Medulla oblongata (tissue), 1 donor: ENCODE measurements around the gene SRSF2.
"Not testable (repeated sequence)": the region's sequence is repeated elsewhere in the genome, so short reads cannot be mapped to it uniquely, and the experiment has no call there.

ENCODE experiments used
- DNase-seq: peaks from one replicate; pipeline ENCODE4 v3.0.0-alpha.2; 2015; ENCODE audit errors: extremely low spot score

The SRSF2 gene

DNA sequence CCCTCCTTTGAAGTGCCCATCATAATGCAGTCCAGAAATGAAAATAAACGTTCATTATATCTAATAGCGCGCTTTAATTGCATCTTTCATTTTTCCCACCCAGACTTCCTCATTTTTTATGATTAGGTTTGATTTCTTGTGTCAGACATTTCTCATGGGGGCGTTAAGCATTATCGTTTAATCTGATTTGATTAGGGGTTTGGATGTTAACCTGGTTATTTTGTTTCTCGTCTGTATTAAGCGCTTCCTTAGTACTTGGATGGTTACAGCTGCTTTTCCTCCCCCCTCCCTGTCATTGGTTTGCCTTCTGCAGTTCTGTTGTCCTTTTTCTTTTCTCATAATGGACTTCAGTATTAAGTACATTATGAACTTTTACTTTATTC is 1.3 kb upstream of the SRSF2 start:
- no peak for DNase-seq

DNA sequence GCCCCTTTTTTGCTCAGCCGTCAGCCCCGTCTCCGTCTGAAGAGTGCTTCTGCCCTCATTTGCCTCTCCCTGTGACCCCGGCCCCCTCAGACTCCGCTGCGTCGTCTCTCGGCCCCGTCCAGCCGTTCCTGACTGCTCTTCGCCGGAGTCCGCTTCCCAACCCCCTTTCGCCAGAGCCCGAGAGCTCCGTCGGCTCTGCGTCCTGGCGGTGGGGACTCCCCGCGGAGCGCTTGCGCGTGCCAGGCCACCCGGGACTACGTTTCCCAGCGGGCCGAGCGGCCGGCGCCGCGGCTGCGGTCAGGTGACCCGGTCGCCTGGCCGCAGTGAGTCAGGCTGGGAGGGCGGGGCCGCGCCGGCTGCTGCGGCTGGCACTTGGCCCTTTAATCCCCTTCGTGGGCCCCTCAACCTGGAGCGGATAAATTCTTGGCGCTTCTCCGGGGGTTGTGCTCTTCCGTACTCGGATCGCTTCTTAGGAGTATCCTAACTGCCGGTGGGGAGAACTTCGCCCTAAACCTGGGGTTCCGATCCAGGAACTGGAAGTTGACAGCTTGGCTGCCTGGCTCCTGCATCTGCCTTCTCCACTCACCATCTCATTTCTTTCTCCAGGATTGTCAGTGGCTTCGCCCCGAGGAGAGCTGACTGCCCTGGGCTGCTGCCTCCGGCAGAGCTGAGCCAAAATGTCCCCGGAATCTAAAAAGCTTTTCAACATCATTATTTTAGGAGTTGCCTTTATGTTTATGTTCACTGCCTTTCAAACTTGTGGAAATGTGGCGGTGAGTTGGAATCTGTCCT is 741 bp upstream of the SRSF2 start, which contains the start of gene MFSD11:
MFSD11 (plus strand) TSS at position 444 of the 792 bp plus-strand sequence; CDS start at position 678, 234 bp downstream.
- peak; percentile 93 for DNase-seq

DNA sequence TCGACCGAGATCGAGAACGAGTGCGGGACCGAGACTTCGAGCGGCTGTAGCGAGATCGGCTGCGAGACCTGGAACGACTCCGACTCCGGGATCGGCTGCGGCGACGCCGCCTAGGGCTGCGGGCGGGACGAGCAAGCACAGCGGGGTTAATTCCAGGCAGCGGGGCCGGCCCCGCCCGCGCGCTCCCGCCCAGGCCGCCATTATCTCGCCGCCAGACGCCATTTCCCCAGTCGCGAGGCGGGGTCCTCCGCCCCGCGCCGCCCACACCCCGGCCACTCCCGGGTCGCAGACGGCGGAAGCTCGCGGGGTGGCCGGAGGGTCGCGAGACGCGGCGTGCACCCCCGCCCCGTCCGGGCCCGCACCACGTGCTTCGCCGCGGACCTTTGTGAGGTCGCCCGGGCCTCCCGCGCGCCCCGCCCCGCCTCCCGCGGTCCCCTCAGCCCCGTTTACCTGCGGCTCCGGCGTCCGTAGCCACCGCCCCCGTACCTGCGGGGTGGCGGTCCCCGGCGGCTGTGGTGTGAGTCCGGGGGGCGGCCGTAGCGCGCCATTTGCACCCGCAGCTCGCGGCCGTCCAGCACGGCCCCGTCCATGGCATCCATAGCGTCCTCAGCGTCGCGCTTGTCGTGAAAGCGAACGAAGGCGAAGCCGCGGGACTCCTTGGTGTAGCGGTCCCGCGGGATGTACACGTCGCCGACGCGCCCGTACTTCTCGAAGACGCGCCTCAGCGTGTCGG is 616 bp downstream of the SRSF2 start:
- DNase-seq: peak; percentile 53

DNA sequence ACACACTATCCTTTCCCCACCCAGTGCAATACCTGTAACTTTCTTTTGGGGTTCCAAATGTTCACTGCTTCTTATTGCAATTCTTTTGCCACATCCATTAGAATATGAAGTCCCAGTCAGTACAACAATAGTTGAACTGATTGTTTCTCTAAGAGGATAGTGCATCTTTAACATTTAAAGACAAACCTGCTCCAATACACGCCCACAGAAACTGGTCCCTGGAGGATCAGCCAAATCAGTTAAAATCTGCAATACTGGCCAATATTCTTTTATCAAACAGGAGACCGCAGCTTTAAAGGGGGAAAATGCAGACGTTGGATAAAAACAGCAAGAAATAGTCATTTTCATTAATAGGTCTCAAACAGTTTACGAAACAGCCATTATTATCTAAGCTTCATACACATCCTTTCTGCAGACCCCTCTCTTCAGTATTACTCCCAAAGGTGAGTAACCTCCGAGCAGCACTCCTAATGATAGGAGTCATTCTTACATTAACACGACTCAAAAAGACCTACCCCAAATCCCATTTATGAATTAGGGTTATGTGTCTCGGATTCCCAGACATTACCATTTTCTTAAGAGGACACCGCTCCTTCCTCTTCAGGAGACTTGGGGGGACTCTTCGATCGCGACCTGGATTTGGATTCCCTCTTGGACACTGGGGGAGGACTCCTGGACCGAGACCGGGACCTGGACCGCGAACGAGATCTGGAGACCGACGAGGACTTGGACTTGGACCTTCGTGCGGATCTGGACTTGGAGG is 1.4 kb downstream of the SRSF2 start:
- DNase-seq: no peak

DNA sequence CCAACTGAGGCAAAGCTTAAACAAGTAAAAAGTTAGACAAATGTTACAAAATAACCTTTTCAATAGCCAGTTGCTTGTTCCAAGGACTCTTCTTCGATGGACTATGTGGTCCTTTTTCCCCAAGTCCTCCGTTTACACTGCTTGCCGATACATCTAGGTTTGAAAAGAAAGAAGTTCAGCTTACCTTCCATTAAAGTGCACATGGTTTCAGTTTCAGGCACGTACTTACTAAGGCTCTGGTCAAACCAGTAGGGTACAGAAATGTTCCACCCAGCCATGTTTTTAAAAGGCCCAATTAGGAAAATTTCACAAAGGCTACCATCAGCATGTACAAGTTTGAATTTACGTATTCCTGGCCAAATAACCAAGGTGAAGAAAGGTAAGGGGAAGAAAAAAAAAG is 2.1 kb downstream of the SRSF2 start:
- peak; percentile 38 for DNase-seq

DNA sequence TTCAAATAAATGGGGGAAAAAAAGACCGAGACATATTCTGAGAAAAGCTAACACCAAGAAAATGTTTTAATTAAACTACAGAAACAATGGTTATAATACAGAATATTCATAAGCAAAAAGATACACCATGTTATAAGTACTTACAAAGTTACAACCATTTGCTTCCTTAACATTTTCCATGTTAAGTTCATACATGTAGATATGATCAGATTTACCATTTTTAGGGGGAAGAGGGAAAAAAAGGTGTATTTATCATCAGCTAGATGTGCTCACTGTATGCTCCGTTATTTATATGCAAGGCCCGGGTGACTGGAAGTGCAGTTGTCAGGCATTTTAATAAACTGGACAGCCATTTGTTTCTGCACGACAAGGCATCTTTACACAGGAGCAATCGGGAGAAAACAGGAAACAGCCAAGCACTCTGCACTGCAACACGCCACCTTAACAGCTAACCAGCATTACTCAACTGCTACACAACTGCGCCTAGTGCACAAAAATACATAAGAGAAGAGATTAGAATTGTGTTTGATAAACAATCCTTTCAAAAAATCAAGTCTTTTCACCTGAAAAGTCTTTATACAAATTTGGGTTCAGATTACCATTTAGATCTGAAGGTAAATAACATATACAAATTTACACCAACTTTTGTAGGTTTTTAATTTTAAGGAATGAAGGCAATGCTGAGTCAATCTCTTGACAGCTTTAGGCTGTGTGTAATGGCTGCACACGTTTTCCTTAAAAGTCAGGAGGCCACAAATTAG is 2.9 kb downstream of the SRSF2 start:
- DNase-seq: no peak

DNA sequence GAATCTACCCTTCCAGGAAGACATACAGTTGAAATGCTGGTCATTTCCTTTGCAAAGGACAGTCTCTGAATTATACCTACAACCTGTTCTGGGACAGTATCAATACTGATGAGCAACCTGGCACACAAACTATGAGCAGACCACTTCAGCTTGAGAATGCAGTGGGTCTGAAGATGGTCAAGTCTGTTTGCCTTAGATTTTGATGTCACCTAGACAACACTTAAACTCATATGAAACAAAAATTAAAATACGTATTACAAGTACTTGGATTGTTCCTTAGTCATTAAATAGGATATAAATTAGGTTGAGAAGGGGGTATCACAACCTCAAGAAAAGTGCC is 3.5 kb downstream of the SRSF2 start:
- no peak for DNase-seq

DNA sequence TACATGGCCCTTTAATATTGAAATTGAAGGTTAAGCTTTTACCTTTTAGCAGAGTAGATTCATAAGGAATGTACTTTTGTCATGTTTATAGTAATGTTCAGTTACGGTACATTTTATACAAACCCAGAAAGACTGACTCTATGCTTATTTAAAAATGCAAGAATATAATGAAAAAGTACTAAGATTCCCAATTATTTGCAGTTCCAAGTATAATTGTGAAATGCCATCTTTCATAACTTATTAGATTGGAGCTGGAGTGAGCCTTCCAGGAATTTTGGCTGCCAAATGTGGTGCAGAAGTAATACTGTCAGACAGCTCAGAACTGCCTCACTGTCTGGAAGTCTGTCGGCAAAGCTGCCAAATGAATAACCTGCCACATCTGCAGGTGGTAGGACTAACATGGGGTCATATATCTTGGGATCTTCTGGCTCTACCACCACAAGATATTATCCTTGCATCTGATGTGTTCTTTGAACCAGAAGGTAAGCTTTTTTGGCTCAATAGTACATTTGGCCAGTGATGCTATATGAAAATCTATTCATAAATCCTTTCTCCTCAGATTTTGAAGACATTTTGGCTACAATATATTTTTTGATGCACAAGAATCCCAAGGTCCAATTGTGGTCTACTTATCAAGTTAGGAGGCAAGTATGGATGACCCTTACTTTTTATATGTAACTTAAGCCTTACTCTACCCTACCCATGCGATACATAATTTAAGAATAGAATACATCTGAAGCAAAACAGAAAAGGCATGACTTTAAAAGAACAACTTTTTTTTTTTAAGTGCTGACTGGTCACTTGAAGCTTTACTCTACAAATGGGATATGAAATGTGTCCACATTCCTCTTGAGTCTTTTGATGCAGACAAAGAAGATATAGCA is 4.2 kb downstream of the SRSF2 start:
- no peak for DNase-seq

DNA sequence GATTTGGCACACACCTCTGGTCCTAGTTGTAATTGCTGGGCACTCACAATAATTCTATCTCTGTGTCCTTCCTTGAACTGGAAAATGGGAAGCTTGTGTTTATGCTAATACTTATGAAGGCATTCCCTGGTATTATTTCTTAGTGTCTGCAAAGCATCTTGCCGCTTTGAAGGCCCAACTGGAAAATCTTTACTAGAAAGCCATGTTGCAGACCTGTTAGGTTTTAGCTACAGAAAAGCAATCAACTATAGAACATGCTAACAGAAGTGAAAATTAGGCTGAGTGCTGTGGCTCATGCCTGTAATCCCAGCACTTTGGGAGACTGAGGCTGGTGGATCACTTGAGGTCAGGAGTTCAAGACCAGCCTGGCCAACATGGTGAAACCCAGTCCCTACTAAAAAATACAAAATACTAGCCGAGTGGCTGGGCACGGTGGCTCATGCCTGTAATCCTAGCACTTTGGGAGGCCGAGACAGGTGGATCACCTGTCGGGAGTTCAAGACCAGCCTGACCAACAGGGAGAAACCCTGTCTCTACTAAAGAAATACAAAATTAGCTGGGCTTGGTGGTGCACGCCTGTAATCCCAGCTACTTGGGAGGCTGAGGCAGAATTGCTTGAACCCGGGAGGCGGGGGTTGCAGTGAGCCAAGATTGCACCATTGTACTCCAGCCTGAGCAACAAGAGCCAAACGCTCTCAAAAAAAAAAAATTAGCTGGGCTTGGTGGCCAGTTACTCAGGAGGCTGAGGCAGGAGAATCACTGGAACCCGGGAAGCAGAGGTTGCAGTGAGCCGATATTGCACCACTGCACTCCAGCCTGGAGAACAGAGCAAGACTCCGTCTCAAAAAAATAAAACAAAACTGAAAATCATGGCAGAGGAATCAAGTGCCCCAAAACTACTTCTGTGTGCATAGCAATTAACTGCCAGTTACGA is 5.1 kb downstream of the SRSF2 start:
- DNase-seq: not testable (repeated sequence)

DNA sequence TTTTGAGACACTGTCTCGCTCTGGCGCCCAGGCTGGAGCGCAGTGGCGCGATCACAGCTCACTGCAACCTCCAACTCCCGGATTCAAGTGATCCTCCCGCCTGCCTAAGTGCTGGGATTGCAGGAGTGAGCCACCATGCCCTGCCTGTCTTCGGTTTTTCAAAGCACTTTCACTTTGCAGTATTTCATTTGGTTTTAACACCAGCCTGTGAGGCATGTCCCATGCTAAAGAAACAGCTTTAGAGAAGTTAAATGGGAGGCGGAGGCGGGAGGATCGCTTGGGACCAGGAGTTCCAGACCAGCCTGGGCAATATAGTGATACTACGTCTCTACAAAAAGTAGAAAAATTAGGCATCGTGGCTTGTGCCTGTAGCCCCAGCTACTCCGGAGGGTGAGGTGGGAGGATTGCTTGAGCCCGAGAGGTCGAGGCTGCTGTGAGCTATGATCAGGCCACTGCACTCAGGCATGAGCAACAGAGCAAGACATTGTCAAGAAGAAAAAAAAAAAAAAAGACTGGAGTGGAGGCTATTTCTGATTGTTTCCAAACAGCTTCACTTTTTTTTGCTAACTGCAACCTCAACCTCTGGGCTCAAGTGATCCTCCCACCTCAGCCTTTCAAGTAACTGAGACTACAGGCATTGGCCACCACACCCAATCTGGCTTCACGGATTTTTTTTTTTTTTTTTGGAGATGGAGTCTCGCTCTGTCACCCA is 9.2 kb downstream of the SRSF2 start:
- DNase-seq: no peak

DNA sequence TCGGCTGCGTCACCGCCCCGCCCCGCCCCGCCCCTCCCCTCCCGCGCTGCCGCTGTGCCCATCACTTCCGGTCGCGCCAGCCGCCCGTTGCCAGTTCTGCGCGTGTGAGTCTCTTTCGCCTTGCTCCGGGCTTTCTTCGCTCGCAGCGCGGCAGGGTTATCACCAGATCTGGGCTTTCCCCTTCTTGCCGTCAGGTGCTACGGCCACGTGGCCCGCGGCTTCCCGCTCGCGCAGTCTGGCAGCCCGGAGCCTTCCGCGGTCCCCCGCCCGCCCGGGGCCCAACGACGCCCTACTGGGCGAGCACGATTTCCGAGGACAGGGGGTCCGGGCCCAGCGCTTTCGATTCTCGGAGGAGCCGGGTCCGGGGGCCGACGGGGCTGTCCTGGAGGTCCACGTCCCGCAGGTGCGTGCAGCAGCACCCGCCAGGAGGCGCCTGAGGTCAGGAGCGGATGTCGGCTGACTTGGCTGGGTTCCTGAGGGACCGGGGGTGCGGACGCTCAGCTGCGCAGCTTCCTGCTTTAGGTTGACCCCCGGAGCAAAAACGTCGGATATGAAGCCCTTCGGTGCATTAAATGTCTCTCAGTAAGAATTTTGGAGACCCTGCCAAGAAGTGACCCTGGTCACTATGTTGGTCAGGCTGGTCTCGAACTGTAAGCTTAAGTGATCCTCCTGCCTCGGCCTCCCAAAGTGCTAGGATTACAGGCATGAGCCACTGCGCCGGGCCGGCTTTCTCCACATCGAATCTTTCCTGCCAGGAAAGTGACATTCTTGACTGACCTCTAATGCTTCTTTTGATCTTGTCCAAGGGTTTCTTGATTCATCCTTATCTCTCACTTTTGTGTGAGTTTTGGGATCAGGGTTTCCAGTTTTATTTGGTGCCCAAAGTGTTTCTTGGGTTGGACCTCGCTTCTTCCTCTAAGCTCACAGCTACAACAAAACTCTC is 10.1 kb downstream of the SRSF2 start, which contains the start of gene METTL23:
METTL23 (plus strand) TSS at position 64 of the 943 bp plus-strand sequence. CDS start 2,872 bp downstream, outside the sequence.
- DNase-seq: peak; percentile 77

DNA sequence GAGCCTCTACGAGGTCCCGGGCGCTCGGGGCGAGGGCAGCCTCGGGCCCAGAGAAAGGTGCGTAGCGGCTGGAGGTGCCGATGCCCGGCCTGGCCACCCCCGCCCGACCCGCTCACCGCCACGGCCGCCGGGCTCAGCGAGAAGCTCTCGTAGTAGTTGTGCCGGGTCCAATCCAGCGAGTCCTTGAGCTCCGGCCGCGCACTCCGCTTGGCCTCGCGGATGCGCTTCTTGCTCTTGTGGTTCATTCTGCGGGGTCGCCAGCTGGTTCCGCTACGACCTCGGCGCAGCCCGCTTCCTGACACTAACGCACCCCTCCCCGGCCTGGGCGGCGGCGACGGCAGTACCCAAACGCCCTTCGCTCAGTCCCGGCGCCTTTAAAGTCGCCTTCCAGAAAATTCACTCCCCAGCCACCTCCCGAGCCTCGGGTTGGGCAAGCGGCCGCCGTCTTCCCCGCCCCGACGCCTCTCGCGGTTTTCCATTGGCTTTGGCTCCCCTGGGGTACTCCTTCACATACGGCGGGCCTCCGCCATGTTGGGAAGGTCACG is 10.8 kb downstream of the SRSF2 start, which contains the start of gene JMJD6:
JMJD6 (minus strand) TSS at position 376 of the 545 bp plus-strand sequence; CDS start at position 245, 131 bp downstream.
- peak; percentile 97 for DNase-seq

DNA sequence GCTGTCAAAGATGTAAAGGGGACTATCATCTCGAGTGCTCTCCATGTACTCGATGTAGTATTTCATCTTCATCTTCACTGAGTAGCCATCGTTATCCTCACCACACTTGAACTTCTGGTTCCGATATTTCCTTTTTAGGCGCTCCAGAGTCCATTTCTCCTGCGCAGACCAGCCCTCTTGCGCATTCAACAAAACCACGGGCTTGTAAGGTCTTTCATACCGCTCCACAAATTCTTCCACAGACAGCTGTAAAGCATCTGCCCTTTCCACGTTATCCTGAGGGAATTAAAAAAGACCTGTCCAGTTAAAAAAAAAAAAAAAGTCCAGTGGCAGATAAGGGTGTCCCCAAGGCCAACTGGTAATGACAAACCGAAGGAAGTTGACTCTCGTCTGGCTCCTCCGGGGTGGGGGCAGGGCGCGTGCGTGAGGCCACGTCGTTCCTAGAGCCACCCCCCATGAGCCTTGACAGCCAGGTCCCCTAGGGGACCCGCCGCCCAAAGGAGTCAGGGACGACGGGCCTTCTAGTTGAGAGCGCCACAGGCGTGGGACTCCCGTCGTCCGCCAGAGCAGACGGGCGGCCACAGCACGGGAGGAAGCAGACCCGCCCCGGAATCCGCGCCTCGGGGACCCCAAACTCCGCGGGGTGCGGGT is 11.4 kb downstream of the SRSF2 start:
- DNase-seq: peak; percentile 71

DNA sequence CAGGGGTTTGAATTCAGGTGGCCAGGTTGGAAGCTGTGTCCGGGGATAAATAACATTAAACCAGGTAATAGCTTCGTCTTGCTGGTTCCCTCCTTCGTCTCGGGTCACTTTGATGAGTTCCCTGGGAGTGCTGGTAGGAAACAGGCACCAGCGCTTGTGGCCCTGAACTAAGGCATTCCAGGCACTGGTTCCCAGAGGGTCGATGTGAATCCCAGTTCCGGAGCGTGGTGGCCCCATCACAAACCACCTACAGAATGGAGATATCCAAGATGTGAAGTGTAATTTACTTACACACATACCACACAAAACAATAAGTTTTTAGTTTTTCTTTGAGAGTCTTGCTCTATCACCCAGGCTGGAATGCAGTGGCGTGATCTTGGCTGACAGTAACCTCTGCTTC is 13.3 kb downstream of the SRSF2 start:
- DNase-seq: no peak

DNA sequence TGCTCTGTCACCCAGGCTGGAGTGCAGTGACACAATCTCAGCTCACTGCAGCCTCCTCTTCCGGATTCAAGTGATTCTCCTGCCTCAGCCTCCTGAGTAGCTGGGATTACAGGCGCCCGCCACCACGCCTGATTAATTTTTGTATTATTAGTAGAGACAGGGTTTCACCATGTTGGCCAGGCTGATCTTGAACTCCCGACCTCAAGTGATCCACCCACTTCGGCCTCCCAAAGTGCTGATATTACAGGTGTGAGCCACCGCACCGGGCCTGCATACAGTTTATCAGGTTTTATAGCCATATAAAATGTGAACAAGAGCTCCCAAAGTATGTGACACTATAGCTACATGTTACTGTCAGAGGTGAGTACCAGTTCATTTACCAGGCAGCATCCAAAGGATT is 14.2 kb downstream of the SRSF2 start:
- not testable (repeated sequence) for DNase-seq

DNA sequence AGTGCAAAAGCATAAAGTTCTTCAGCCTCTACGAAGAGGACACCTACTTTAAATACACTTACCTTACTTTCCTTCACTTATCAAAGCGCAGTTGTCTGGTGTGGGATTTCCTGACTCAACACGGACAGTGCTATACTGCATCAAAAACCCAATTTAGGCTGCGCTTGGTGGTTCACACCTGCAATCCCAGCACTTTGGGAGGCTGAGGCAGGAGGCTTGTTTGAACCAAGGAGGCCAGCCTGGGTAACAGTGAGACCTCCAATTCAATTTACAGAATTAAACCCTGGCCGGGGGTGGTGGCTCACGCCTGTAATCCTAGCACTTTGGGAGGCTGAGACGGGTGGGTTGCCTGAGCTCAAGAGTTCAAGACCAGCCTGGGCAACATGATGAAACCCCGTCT is 14.9 kb downstream of the SRSF2 start:
- DNase-seq: no peak

DNA sequence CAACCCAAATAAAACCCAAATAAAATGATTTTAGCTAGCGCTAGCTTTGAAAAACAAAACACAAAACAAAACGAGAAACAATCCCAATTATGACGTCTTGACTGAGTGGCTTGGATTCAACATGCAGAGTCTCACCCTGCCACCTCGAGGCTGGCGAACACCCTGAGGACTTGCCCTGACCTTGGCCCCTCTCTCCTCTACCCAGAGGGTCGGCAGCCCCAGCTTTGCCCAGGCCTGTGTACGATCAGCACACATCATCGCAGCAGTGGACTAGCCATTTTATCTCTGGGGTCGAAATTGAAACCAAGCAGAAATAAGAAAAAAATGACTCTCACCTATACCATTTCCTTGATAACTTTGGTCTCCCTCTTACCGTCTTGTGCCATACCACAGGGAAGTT is 15.7 kb downstream of the SRSF2 start:
- no peak for DNase-seq
